HEK293 (cell line): ENCODE measurements around the gene DNAH8.

Source experiments
- CTCF ChIA-PET: fragments of 350-600 bp; formaldehyde crosslinking; extraction: SDS; loops from one replicate; lab custom pipeline; 2021; ENCODE audit warnings: antibody characterized with exemption; lab: Yijun Ruan, JAX
- POLR2A ChIA-PET: fragments of 300-600 bp; formaldehyde crosslinking; extraction: SDS; loops from one replicate; lab custom pipeline; 2020; ENCODE audit warnings: antibody characterized with exemption, inconsistent platforms; lab: Yijun Ruan, JAX
- H3K27ac ChIP-seq: fragments of 200-500 bp; sonication (Bioruptor generic); 2 replicates; pipeline ENCODE4 v1.5.1; 2014; ENCODE audit warnings: low read depth, low read length, control low read depth, inconsistent platforms; ENCODE audit errors: extremely low read depth
- H3K36me3 ChIP-seq, 2 experiments: fragments of 200-500 bp in 1 of 2; sonication (Bioruptor generic) in 1 of 2; 1 replicate in 1 of 2; 2 replicates in 1 of 2; pipeline ENCODE4 v1.5.1; 2014 to 2017; ENCODE audit warnings: inconsistent platforms in 2 of 2, low read length in 2 of 2; ENCODE audit not compliant: control insufficient read depth in 2 of 2, insufficient read depth in 1 of 2
- H3K4me1 ChIP-seq: fragments of 200-500 bp; sonication (Bioruptor generic); 2 replicates; pipeline ENCODE4 v1.5.1; 2014; ENCODE audit warnings: mild to moderate bottlenecking, low read length, inconsistent platforms; ENCODE audit not compliant: control insufficient read depth, insufficient read depth
- H3K4me3 ChIP-seq: 2 replicates; pipeline ENCODE4 v1.5.1; 2011; ENCODE audit warnings: low read depth, mild to moderate bottlenecking, control low read depth, low read length, moderate library complexity
- H3K9me3 ChIP-seq: fragments of 200-500 bp; sonication (Bioruptor generic); 2 replicates; pipeline ENCODE4 v1.5.1; 2014; ENCODE audit warnings: low read depth, low read length, inconsistent platforms; ENCODE audit not compliant: control insufficient read depth, insufficient read depth
- ATF2 ChIP-seq: fragments of 450-650 bp; formaldehyde crosslinking; IDR thresholded peaks from 2 replicates; pipeline ENCODE4 v1.5.1; 2016; ENCODE audit warnings: missing biosample characterization, missing genetic modification characterization, low read depth
- BCL6B ChIP-seq: fragments of 450-650 bp; formaldehyde crosslinking; IDR thresholded peaks from 2 replicates; pipeline ENCODE4 v1.5.1; 2017; ENCODE audit warnings: missing biosample characterization, missing genetic modification characterization
- HOXA7 ChIP-seq: sonication (generic); formaldehyde crosslinking; IDR thresholded peaks from 2 replicates; pipeline ENCODE4 v1.8.1; 2022; ENCODE audit warnings: missing genetic modification reagents, borderline replicate concordance
- MZF1 ChIP-seq: fragments of 450-650 bp; formaldehyde crosslinking; IDR thresholded peaks from 2 replicates; pipeline ENCODE4 v1.5.1; 2017; ENCODE audit warnings: missing biosample characterization, missing genetic modification characterization, borderline replicate concordance
- PATZ1 ChIP-seq: fragments of 450-650 bp; formaldehyde crosslinking; IDR thresholded peaks from 2 replicates; pipeline ENCODE4 v1.5.1; 2016; ENCODE audit warnings: missing biosample characterization, missing genetic modification characterization
- PRDM1 ChIP-seq: fragments of 450-650 bp; formaldehyde crosslinking; IDR thresholded peaks from 2 replicates; pipeline ENCODE4; 2016; ENCODE audit warnings: missing biosample characterization, missing genetic modification characterization
- ZFP41 ChIP-seq: fragments of 450-650 bp; formaldehyde crosslinking; IDR thresholded peaks from 2 replicates; pipeline ENCODE4 v1.5.1; 2016; ENCODE audit warnings: missing biosample characterization, missing genetic modification characterization, borderline replicate concordance
- ZIC2 ChIP-seq: fragments of 450-650 bp; formaldehyde crosslinking; IDR thresholded peaks from 2 replicates; pipeline ENCODE4 v1.5.1; 2016; ENCODE audit warnings: missing biosample characterization, missing genetic modification characterization
- ZNF148 ChIP-seq: fragments of 450-650 bp; formaldehyde crosslinking; IDR thresholded peaks from 2 replicates; pipeline ENCODE4 v1.5.0; 2017; ENCODE audit warnings: missing biosample characterization, missing genetic modification characterization, borderline replicate concordance
- ZNF16 ChIP-seq: fragments of 450-650 bp; formaldehyde crosslinking; IDR thresholded peaks from 2 replicates; pipeline ENCODE4 v1.5.1; 2016; ENCODE audit warnings: low read depth, missing biosample characterization, missing genetic modification characterization
- ZNF248 ChIP-seq: fragments of 450-650 bp; formaldehyde crosslinking; IDR thresholded peaks from 2 replicates; pipeline ENCODE4 v1.5.1; 2017; ENCODE audit warnings: missing biosample characterization, missing genetic modification characterization
- ZNF362 ChIP-seq: fragments of 450-650 bp; formaldehyde crosslinking; IDR thresholded peaks from 2 replicates; pipeline ENCODE4 v1.5.1; 2016; ENCODE audit warnings: missing biosample characterization, missing genetic modification characterization
- ZNF37A ChIP-seq: fragments of 450-650 bp; IDR thresholded peaks from 2 replicates; pipeline ENCODE4 v1.5.1; 2018; ENCODE audit warnings: missing biosample characterization, missing genetic modification characterization
- ZNF398 ChIP-seq: fragments of 450-650 bp; formaldehyde crosslinking; IDR thresholded peaks from 2 replicates; pipeline ENCODE4 v1.5.1; 2017; ENCODE audit warnings: missing biosample characterization, missing genetic modification characterization
- ZNF426 ChIP-seq: fragments of 450-650 bp; formaldehyde crosslinking; IDR thresholded peaks from 2 replicates; pipeline ENCODE4 v1.5.1; 2017; ENCODE audit warnings: missing biosample characterization, missing genetic modification characterization, mild to moderate bottlenecking, inconsistent platforms, moderate library complexity
- ZNF529 ChIP-seq: fragments of 450-650 bp; formaldehyde crosslinking; IDR thresholded peaks from 2 replicates; pipeline ENCODE4 v1.5.1; 2017; ENCODE audit warnings: missing genetic modification characterization, missing biosample characterization; ENCODE audit not compliant: insufficient replicate concordance
- ZNF585B ChIP-seq: fragments of 450-650 bp; formaldehyde crosslinking; IDR thresholded peaks from 2 replicates; pipeline ENCODE4 v1.5.1; 2016; ENCODE audit warnings: missing biosample characterization, missing genetic modification characterization
- ZNF664 ChIP-seq: fragments of 450-650 bp; formaldehyde crosslinking; IDR thresholded peaks from 2 replicates; pipeline ENCODE4 v1.5.1; 2016; ENCODE audit warnings: missing biosample characterization, missing genetic modification characterization
- ZSCAN4 ChIP-seq: fragments of 450-650 bp; formaldehyde crosslinking; IDR thresholded peaks from 2 replicates; pipeline ENCODE4 v1.5.1; 2017; ENCODE audit warnings: missing biosample characterization, missing genetic modification characterization

DNAH8 gene

GRCh38 chr6:38679668-38680067 lies 35.4 kb upstream of the DNAH8 start (continued):
- TF ChIP-seq ZNF362 (tag by site-specific recombination) (no peak), ZSCAN4 (tag by site-specific recombination) (no peak), ZIC2 (tag by site-specific recombination) (no peak)

GRCh38 chr6:38681850-38682249 lies 33.3 kb upstream of the DNAH8 start:
- H3K36me3 ChIP-seq = peaks cover 81 to 89% of the 10 kb centered on the region in 2 experiments
- no peaks in the 10 kb centered on the region for H3K9me3 ChIP-seq
- H3K27ac ChIP-seq = no peak overlapping the region
- H3K4me1 ChIP-seq = no peaks in the 10 kb centered on the region
- H3K4me3 ChIP-seq = no peak overlapping the region
- ChIA-PET CTCF (no interaction called here), POLR2A (interaction anchor here (0.9 kb wide), 1 partner anchor 21 kb away, joined by 3 read pairs; the partner anchor contains the start of gene GLO1)
- no peak for TF ChIP-seq BCL6B (tag by site-specific recombination)

GRCh38 chr6:38684237-38684636 lies 30.9 kb upstream of the DNAH8 start:
- ChIA-PET POLR2A (no interaction called here), CTCF (interaction anchor here (0.6 to 1.3 kb wide), 2 partner anchors 12 to 14 kb away, joined by 3 read pairs; no protein-coding TSS in a partner anchor)
- 0 out of 2 replicates have a peak, but pooled peaks cover 5% of the 10 kb centered on the region for H3K4me1 ChIP-seq
- H3K9me3 ChIP-seq = no peaks in the 10 kb centered on the region
- no peak overlapping the region for H3K4me3 ChIP-seq
- peaks cover 66 to 84% of the 10 kb centered on the region in 2 experiments for H3K36me3 ChIP-seq
- H3K27ac ChIP-seq = no peak overlapping the region
- TF ChIP-seq HOXA7 (CRISPR knock-in tag) (no peak), MZF1 (tag by site-specific recombination) (no peak), ZNF529 (tag by site-specific recombination) (no peak), ZNF248 (no peak), ZNF585B (tag by site-specific recombination) (no peak), ZNF37A (no peak), ZFP41 (no peak), PATZ1 (tag by site-specific recombination) (no peak), ZNF664 (no peak), ATF2 (no peak), ZNF16 (tag by site-specific recombination) (no peak), PRDM1 (tag by site-specific recombination) (no peak), ZNF398 (tag by site-specific recombination) (no peak), ZNF426 (tag by site-specific recombination) (no peak), ZNF148 (tag by site-specific recombination) (no peak)
